Measurements from ENCODE around the gene NXPE2. TPM values are rescaled to one million over a fixed set of nuclear protein-coding genes. Genes with fewer than 3 reads are reported as not detected.

Gene NXPE2
- polyA plus RNA-seq, 3 donors, result not detected

DNA sequence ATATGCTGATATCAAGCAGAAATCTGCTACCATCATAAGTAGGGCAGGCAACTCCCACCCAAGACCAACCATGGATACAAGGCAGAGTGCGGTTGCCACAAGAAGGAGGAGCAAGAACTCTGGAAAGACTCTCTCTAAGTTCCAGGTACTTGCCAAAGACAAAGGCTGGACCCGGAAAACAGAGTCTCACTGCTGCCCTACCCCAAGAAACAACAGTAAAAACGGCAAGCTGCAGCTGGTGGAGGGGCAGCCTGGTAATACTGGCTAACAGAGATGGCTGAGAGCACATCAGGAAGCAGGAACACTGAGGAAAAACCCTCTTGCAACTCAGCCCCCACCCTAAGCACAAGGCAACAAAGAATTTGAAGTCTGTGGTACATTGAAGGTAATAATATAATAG lies 27.7 kb upstream of the NXPE2 start:
- Histone ChIP-seq H3K27me3 (ENCODE audit: control insufficient read depth in 2 of 2, insufficient read depth in 2 of 2, low read length in 2 of 2) (no peaks in the 10 kb centered on the region), H3K4me1 (ENCODE audit: control insufficient read depth in 1 of 2, insufficient read depth in 2 of 2, low read length in 2 of 2) (no peaks in the 10 kb centered on the region), H3K27ac (ENCODE audit: low read depth in 1 of 2, low read length in 2 of 2) (no peak overlapping the region), H3K4me3 (replicated peaks in 1 of 3; ENCODE audit: low read depth in 2 of 3, low read length in 3 of 3) (no peak overlapping the region), H3K79me2 (ENCODE audit: insufficient read depth, low read length) (no peaks in the 10 kb centered on the region), H3K9ac (ENCODE audit: insufficient read depth, low read length, poor library complexity, severe bottlenecking) (no peak overlapping the region), H2AFZ (ENCODE audit: insufficient read depth, low read depth, low read length, poor library complexity, severe bottlenecking) (no peak overlapping the region), H4K20me1 (ENCODE audit: insufficient read depth, low read length) (no peaks in the 10 kb centered on the region), H3K9me3 (replicated peaks in 1 of 2; ENCODE audit: control insufficient read depth in 1 of 2, insufficient read depth in 1 of 2, low read length in 2 of 2) (peaks cover 0 to 3% of the 10 kb centered on the region in 2 donors), H3K4me2 (replicated peaks; ENCODE audit: extremely low read depth, low read length, poor library complexity, severe bottlenecking) (no peak overlapping the region), H3K36me3 (replicated peaks in 1 of 2; ENCODE audit: control insufficient read depth in 1 of 2, insufficient read depth in 2 of 2, low read length in 2 of 2) (no peaks in the 10 kb centered on the region)
- WGBS (ENCODE audit: insufficient coverage), result 80% methylated on average over 1 of the region's 3 CpGs
- Mint-ChIP-seq H3K4me1 (no peaks in the 10 kb centered on the region), H3K27me3 (ENCODE audit: low read depth in 3 of 3) (no peaks in the 10 kb centered on the region), H3K4me3 (no peak overlapping the region), H3K9me3 (peaks cover 0 to 27% (median 3%) of the 10 kb centered on the region in 7 donors), H3K27ac (no peak overlapping the region), H3K36me3 (no peaks in the 10 kb centered on the region)
- no peak for DNase-seq
- intact Hi-C loops (cut with micrococcal nuclease), result no loop called here
- TF ChIP-seq, protein P1, sequence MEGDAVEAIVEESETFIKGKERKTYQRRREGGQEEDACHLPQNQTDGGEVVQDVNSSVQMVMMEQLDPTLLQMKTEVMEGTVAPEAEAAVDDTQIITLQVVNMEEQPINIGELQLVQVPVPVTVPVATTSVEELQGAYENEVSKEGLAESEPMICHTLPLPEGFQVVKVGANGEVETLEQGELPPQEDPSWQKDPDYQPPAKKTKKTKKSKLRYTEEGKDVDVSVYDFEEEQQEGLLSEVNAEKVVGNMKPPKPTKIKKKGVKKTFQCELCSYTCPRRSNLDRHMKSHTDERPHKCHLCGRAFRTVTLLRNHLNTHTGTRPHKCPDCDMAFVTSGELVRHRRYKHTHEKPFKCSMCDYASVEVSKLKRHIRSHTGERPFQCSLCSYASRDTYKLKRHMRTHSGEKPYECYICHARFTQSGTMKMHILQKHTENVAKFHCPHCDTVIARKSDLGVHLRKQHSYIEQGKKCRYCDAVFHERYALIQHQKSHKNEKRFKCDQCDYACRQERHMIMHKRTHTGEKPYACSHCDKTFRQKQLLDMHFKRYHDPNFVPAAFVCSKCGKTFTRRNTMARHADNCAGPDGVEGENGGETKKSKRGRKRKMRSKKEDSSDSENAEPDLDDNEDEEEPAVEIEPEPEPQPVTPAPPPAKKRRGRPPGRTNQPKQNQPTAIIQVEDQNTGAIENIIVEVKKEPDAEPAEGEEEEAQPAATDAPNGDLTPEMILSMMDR (IDR thresholded peaks at IDR 0.05), result no peak

DNA sequence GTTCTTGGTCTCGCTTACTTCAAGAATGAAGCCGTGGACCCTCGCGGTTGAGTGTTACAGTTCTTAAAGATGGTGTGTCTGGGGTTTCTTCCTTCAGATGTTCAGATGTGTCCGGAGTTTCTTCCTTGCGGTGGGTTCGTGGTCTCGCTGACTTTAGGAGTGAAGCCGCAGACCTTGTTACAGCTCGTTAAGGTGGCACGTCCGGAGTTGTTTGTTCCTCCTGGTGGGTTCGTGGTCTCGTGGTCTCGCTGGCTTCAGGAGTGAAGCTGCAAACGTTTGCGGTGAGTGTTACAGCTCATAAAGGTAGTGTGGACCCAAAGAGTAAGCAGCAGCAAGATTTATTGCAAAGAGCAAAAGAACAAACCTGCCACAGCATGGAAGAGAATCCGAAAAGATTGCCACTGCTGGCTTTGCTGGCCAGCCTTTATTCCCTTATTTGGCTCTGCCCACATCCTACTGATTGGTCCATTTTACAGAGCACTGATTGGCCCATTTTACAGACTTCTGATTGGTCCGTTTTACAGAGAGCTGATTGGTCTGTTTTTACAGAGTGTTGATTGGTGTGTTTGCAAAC lies 27.1 kb upstream of the NXPE2 start:
- no peaks in the 10 kb centered on the region for H4K20me1 ChIP-seq (ENCODE audit: insufficient read depth, low read length)
- no peaks in the 10 kb centered on the region for H3K4me1 ChIP-seq (ENCODE audit: control insufficient read depth in 1 of 2, insufficient read depth in 2 of 2, low read length in 2 of 2)
- no peaks in the 10 kb centered on the region for H3K27me3 ChIP-seq (ENCODE audit: control insufficient read depth in 2 of 2, insufficient read depth in 2 of 2, low read length in 2 of 2)
- no peaks in the 10 kb centered on the region for H3K79me2 ChIP-seq (ENCODE audit: insufficient read depth, low read length)
- Mint-ChIP-seq H3K27ac (no peak overlapping the region), H3K4me3 (no peak overlapping the region), H3K9me3 (peaks cover 0 to 27% (median 3%) of the 10 kb centered on the region in 7 donors), H3K27me3 (ENCODE audit: low read depth in 3 of 3) (no peaks in the 10 kb centered on the region), H3K36me3 (no peaks in the 10 kb centered on the region), H3K4me1 (no peaks in the 10 kb centered on the region)
- H3K36me3 ChIP-seq (replicated peaks in 1 of 2; ENCODE audit: control insufficient read depth in 1 of 2, insufficient read depth in 2 of 2, low read length in 2 of 2), result no peaks in the 10 kb centered on the region
- no peak for DNase-seq
- intact Hi-C loops (cut with micrococcal nuclease), result no loop called here
- H3K4me3 ChIP-seq (replicated peaks in 1 of 3; ENCODE audit: low read depth in 2 of 3, low read length in 3 of 3), result no peak overlapping the region
- H3K27ac ChIP-seq (ENCODE audit: low read depth in 1 of 2, low read length in 2 of 2), result no peak overlapping the region
- peaks cover 0 to 3% of the 10 kb centered on the region in 2 donors for H3K9me3 ChIP-seq (replicated peaks in 1 of 2; ENCODE audit: control insufficient read depth in 1 of 2, insufficient read depth in 1 of 2, low read length in 2 of 2)
- H3K4me2 ChIP-seq (replicated peaks; ENCODE audit: extremely low read depth, low read length, poor library complexity, severe bottlenecking), result no peak overlapping the region
- no peak overlapping the region for H2AFZ ChIP-seq (ENCODE audit: insufficient read depth, low read depth, low read length, poor library complexity, severe bottlenecking)
- TF ChIP-seq, protein P1 (IDR thresholded peaks at IDR 0.05), result no peak
- H3K9ac ChIP-seq (ENCODE audit: insufficient read depth, low read length, poor library complexity, severe bottlenecking), result no peak overlapping the region
- WGBS (ENCODE audit: insufficient coverage), result 93% methylated on average over 14 of the region's 19 CpGs
